GM18505 (cell line): ENCODE data around the gene PRDM16.

Experiments
- ATAC-seq: cut with Tn5 transposase; IDR thresholded peaks from one replicate; pipeline ENCODE4 v1.9.1; 2021; ENCODE audit not compliant: unreplicated experiment
- POLR2A ChIP-seq: IDR thresholded peaks from 4 replicates; pipeline ENCODE4 v1.6.1; 2011; ENCODE audit warnings: borderline replicate concordance; ENCODE audit not compliant: insufficient read depth, insufficient read length; ENCODE audit errors: extremely low read depth

PRDM16 gene

GRCh38 chr1:3287656-3288160 is 218.7 kb downstream of the PRDM16 start:
- no peak for ATAC-seq
- no peak for TF ChIP-seq POLR2A

- no peak for TF ChIP-seq POLR2A
- no peak for ATAC-seq
Observed at GRCh38 chr1:3289502-3289901, 220.5 kb downstream of the PRDM16 start.

GRCh38 chr1:3290438-3290837 is 221.4 kb downstream of the PRDM16 start:
- no peak for ATAC-seq

GRCh38 chr1:3290915-3291314 is 221.9 kb downstream of the PRDM16 start:
- ATAC-seq, result no peak
- TF ChIP-seq POLR2A, result no peak

More at GRCh38 chr1:3290438-3290837, 221.4 kb downstream of the PRDM16 start:
- TF ChIP-seq POLR2A, result no peak

GRCh38 chr1:3292051-3292722 is 223.2 kb downstream of the PRDM16 start:
- no peak for TF ChIP-seq POLR2A
- ATAC-seq, result no peak

- no peak for ATAC-seq
- no peak for TF ChIP-seq POLR2A
Observed at GRCh38 chr1:3292868-3293562, 224.0 kb downstream of the PRDM16 start.

GRCh38 chr1:3293563-3294080 is 224.6 kb downstream of the PRDM16 start:
- ATAC-seq, result no peak
- no peak for TF ChIP-seq POLR2A

GRCh38 chr1:3294450-3294849 is 225.4 kb downstream of the PRDM16 start:
- ATAC-seq, result no peak
- TF ChIP-seq POLR2A, result no peak

- no peak for TF ChIP-seq POLR2A
- no peak for ATAC-seq
Observed at GRCh38 chr1:3295846-3296245, 226.8 kb downstream of the PRDM16 start.

- no peak for TF ChIP-seq POLR2A
- no peak for ATAC-seq
Observed at GRCh38 chr1:3296326-3296725, 227.3 kb downstream of the PRDM16 start.

- TF ChIP-seq POLR2A, result no peak
- no peak for ATAC-seq
Observed at GRCh38 chr1:3296826-3297225, 227.8 kb downstream of the PRDM16 start.

GRCh38 chr1:3297756-3298155 is 228.8 kb downstream of the PRDM16 start:
- ATAC-seq, result no peak
- TF ChIP-seq POLR2A, result no peak

- no peak for TF ChIP-seq POLR2A
- no peak for ATAC-seq
Observed at GRCh38 chr1:3298197-3298596, 229.2 kb downstream of the PRDM16 start.

- no peak for TF ChIP-seq POLR2A
- ATAC-seq, result no peak
Observed at GRCh38 chr1:3304246-3304645, 235.2 kb downstream of the PRDM16 start.
